HEK293T (cell line): ENCODE data around the gene FNDC8.

Experiments used
- ELF4 ChIP-seq: fragments of 450-650 bp; IDR thresholded peaks from 2 replicates; pipeline ENCODE4 v1.6.1; 2017; ENCODE audit warnings: antibody characterized with exemption
- FOXK2 ChIP-seq: fragments of 450-650 bp; IDR thresholded peaks from 2 replicates; pipeline ENCODE4 v1.6.1; 2016; ENCODE audit warnings: mild to moderate bottlenecking
- TARDBP ChIP-seq: fragments of 450-650 bp; IDR thresholded peaks from 2 replicates; pipeline ENCODE4 v1.6.1; 2016
- TF ChIP-seq, protein P1 (sequence below): fragments of 450-650 bp; IDR thresholded peaks from 2 replicates; pipeline ENCODE4 v1.6.1; 2016

GRCh38 chr17:35080536-35080935 is 40.9 kb upstream of the FNDC8 start:
- TF ChIP-seq, protein P1, sequence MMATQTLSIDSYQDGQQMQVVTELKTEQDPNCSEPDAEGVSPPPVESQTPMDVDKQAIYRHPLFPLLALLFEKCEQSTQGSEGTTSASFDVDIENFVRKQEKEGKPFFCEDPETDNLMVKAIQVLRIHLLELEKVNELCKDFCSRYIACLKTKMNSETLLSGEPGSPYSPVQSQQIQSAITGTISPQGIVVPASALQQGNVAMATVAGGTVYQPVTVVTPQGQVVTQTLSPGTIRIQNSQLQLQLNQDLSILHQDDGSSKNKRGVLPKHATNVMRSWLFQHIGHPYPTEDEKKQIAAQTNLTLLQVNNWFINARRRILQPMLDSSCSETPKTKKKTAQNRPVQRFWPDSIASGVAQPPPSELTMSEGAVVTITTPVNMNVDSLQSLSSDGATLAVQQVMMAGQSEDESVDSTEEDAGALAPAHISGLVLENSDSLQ = no peak
- no peak for TF ChIP-seq ELF4
- no peak for TF ChIP-seq TARDBP
- TF ChIP-seq FOXK2 = no peak
